Calu3 (cell line): ENCODE measurements around the gene COTL1. TPM values are rescaled to one million over a fixed set of nuclear protein-coding genes. Genes with fewer than 3 reads are reported as not detected.
A peak's percentile ranks its signal among the peaks of the same experiment; 100 is the strongest.

Experiments used
- BruUV-seq: library from RNA; stranded (reverse); fragments of 400-500 nt; replicated peaks from 2 replicates; lab custom pipeline; 2021; lab: Mats Ljungman, UMichigan
- CTCF ChIA-PET: fragments of 300-600 bp; sonication (Branson Sonifier 250); formaldehyde crosslinking; loops from one replicate; lab custom pipeline; 2022; ENCODE audit warnings: antibody characterized with exemption; lab: Charles Lee
- DNase-seq: peaks from one replicate; pipeline ENCODE4 v3.0.0; 2022
- H3K27ac Mint-ChIP-seq: one replicate; pipeline ENCODE4 v1.8.0; 2022; ENCODE audit warnings: mixed read lengths; ENCODE audit not compliant: unreplicated experiment
- H3K27me3 Mint-ChIP-seq: one replicate; pipeline ENCODE4 v1.8.0; 2022; ENCODE audit warnings: mixed read lengths; ENCODE audit not compliant: unreplicated experiment
- H3K36me3 Mint-ChIP-seq: one replicate; pipeline ENCODE4 v1.8.0; 2022; ENCODE audit warnings: mild to moderate bottlenecking, moderate library complexity, mixed read lengths; ENCODE audit not compliant: insufficient read depth, unreplicated experiment
- H3K4me1 Mint-ChIP-seq: one replicate; pipeline ENCODE4 v1.8.0; 2022; ENCODE audit warnings: mild to moderate bottlenecking, low read depth, mixed read lengths; ENCODE audit not compliant: unreplicated experiment
- H3K4me3 Mint-ChIP-seq: one replicate; pipeline ENCODE4 v1.8.0; 2022; ENCODE audit warnings: mild to moderate bottlenecking, low read depth, moderate library complexity, mixed read lengths; ENCODE audit not compliant: unreplicated experiment
- H3K9me3 Mint-ChIP-seq: one replicate; pipeline ENCODE4 v1.8.0; 2022; ENCODE audit warnings: low read depth, mixed read lengths; ENCODE audit not compliant: unreplicated experiment
- intact Hi-C: fragments of 100-400 bp; cut with micrococcal nuclease; formaldehyde crosslinking; loops from one replicate; pipeline ENCODE4 v1.10.0; 2022; ENCODE audit not compliant: unreplicated experiment
- total RNA-seq: library from RNA; stranded (reverse); gene quantifications from 2 replicates; pipeline ENCODE4 v1.2.3, GENCODE V29; 2022
- TF ChIP-seq, protein P1 (sequence below): fragments of 200-600 bp; IDR thresholded peaks from one replicate; pipeline ENCODE4 v1.8.0; 2022; ENCODE audit warnings: antibody characterized with exemption; ENCODE audit not compliant: unreplicated experiment

The COTL1 gene
- total RNA-seq, 1 experiment from 2014 or later, result 343 TPM

DNA sequence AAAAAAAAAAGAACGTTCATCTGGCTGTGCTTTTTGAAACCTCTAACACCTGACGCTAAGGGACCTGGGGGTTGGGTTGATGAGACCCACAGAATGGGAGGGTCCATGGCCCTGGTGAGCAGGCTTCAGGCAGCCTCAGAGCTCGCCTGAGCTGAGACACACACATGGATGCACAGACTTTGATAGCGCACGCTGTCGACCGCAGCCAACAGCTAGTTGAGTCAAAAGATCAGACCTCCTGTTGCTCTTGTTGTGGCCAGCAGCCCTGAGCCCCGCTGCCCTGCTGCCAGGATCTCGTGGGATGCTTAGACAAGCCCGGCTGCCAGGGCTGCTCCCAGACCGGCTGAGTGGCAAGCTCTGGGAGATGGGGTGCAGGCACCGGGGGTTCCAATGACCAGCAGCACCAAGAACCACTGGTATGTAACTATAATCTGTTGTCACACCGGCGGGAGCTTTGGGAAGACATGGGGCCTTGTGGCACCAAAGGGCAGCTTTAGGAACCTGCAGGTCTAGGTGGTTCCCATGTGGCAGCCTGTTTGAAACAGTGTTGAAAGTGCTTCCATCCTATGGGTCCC lies 93.4 kb downstream of the COTL1 start:
- no peak for DNase-seq
- TF ChIP-seq, protein P1, sequence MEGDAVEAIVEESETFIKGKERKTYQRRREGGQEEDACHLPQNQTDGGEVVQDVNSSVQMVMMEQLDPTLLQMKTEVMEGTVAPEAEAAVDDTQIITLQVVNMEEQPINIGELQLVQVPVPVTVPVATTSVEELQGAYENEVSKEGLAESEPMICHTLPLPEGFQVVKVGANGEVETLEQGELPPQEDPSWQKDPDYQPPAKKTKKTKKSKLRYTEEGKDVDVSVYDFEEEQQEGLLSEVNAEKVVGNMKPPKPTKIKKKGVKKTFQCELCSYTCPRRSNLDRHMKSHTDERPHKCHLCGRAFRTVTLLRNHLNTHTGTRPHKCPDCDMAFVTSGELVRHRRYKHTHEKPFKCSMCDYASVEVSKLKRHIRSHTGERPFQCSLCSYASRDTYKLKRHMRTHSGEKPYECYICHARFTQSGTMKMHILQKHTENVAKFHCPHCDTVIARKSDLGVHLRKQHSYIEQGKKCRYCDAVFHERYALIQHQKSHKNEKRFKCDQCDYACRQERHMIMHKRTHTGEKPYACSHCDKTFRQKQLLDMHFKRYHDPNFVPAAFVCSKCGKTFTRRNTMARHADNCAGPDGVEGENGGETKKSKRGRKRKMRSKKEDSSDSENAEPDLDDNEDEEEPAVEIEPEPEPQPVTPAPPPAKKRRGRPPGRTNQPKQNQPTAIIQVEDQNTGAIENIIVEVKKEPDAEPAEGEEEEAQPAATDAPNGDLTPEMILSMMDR, result no peak
- CTCF ChIA-PET, result interaction anchor here (0.6 kb wide), 1 partner anchor 271 kb away, joined by 5 read pairs; no protein-coding TSS in a partner anchor
- no peaks in the 10 kb centered on the region for H3K4me1 Mint-ChIP-seq
- no TSS peak for BruUV-seq
- no peak overlapping the region for H3K27ac Mint-ChIP-seq
- H3K36me3 Mint-ChIP-seq, result no peaks in the 10 kb centered on the region
- H3K9me3 Mint-ChIP-seq, result no peaks in the 10 kb centered on the region
- H3K27me3 Mint-ChIP-seq, result no peaks in the 10 kb centered on the region
- no peak overlapping the region for H3K4me3 Mint-ChIP-seq
- intact Hi-C loops, result no loop called here

DNA sequence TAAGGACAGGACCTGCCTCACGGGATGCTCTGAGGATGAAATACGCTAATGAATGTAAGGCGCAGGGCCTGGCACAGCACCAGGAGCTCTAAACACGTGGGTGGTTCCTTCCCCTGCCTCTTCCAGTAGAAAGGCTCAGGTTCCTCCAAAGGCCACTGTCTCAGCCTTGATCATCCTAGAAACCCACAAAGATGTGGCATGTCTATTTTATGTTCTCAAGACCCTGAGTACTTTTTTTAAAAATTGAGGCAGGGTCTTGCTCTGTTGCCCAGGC lies 96.4 kb downstream of the COTL1 start:
- Mint-ChIP-seq H3K9me3 (no peaks in the 10 kb centered on the region), H3K27ac (no peak overlapping the region), H3K27me3 (no peaks in the 10 kb centered on the region), H3K4me3 (no peak overlapping the region), H3K4me1 (no peaks in the 10 kb centered on the region), H3K36me3 (no peaks in the 10 kb centered on the region)
- CTCF ChIA-PET, result interaction anchor here (0.6 kb wide), 1 partner anchor 526 kb away, joined by 3 read pairs; no protein-coding TSS in a partner anchor
- intact Hi-C loops, result no loop called here
- DNase-seq, result no peak
- BruUV-seq, result no TSS peak
- TF ChIP-seq, protein P1, result no peak

DNA sequence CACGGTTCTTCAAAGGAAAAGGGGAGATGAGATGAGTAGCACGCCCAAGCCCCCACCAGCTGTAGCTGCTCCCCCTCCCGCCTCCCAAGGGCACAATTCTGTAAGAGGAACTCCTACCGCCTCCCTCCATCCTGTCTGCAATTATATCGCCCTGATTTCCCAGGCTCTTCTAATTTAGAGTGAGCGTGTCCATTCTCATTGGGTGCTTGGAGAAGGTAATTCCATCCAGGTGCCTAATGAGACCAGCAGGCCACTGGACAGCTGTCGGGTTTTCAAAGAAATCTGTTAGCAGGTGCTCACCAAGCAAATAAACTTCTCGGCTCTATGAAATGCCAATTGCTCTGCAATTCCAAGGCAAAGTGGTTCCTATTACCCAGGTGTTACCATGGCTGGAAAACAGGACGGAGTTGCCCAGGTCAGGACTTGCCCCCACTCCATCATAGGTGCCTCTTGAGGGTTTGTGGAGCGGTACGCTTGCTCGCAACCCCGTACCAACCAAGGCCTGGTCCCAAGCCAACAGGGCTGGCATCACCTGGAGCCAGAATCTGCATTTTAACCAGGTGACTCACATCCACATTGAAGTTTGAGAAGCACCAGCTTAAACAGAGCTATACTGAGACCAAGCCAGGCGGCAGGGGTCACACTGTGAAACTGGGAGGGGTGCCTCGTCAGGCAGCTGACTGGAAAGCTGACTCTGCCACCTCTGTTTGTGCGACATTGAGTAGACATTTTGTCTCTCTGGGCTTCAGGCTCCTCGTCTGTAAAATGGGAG lies 97.0 kb downstream of the COTL1 start:
- CTCF ChIA-PET, result interaction anchor here (0.6 to 1.0 kb wide), 2 partner anchors 15 to 526 kb away, joined by 3 read pairs; no protein-coding TSS in a partner anchor
- Mint-ChIP-seq H3K36me3 (no peaks in the 10 kb centered on the region), H3K27me3 (no peaks in the 10 kb centered on the region), H3K4me3 (no peak overlapping the region), H3K4me1 (no peaks in the 10 kb centered on the region), H3K27ac (no peak overlapping the region), H3K9me3 (no peaks in the 10 kb centered on the region)
- BruUV-seq, result no TSS peak
- DNase-seq, result peak; percentile 51
- intact Hi-C loops, result no loop called here
- TF ChIP-seq, protein P1, result no peak

DNA sequence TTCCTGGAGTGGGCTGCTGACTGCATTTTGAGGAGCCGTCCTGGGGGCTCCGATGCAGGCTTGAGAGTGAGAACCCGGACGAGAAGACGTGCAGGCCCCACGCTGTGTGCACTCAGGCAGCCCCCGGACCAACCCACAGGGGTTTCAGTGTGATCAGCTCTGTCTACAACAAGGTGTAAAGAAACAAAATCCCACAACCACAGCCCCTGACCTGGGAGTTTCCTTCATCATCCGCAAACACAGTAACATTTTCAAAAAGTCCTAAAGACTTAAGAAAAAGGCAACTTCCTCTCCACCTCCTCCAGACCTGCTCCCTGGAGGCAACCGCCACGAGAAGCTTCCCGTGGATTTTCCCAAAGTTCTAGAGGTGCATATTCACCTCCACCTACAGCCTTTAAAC lies 98.0 kb downstream of the COTL1 start:
- CTCF ChIA-PET, result interaction anchor here (1.0 kb wide), 1 partner anchor 13 kb away, joined by 3 read pairs; no protein-coding TSS in a partner anchor

More for the DNA sequence above, 98.0 kb downstream of the COTL1 start:
- no peak for DNase-seq
- TF ChIP-seq, protein P1, result no peak
- intact Hi-C loops, result no loop called here
- Mint-ChIP-seq H3K36me3 (no peaks in the 10 kb centered on the region), H3K4me1 (peaks cover 4% of the 10 kb centered on the region), H3K9me3 (no peaks in the 10 kb centered on the region), H3K4me3 (no peak overlapping the region), H3K27me3 (no peaks in the 10 kb centered on the region), H3K27ac (no peak overlapping the region)
- BruUV-seq, result no TSS peak
